PFSK-1 (cell line): ENCODE measurements around the gene FURIN.

ENCODE experiments used
- POLR2AphosphoS5 ChIP-seq: IDR thresholded peaks from 2 replicates; pipeline ENCODE4 v1.6.1; 2012; ENCODE audit warnings: low read depth, mild to moderate bottlenecking, control low read depth, low read length, moderate library complexity
- REST ChIP-seq, 2 experiments: IDR thresholded peaks; 2 replicates each; pipeline versions ENCODE4 v1.6.1 to v1.8.0; 2011 to 2012; ENCODE audit warnings: low read depth in 2 of 2, low read length in 2 of 2, control low read depth in 1 of 2, inconsistent platforms in 1 of 2, mild to moderate bottlenecking in 1 of 2, moderate library complexity in 1 of 2; ENCODE audit not compliant: insufficient read depth in 1 of 2
- SIN3A ChIP-seq: IDR thresholded peaks from 2 replicates; pipeline ENCODE4 v1.6.1; 2012; ENCODE audit warnings: mild to moderate bottlenecking, low read length, moderate library complexity, borderline replicate concordance; ENCODE audit not compliant: insufficient read depth
- TAF1 ChIP-seq: IDR thresholded peaks from 2 replicates; pipeline ENCODE4 v1.6.1; 2012; ENCODE audit warnings: low read length, control low read depth, borderline replicate concordance; ENCODE audit not compliant: insufficient read depth

- TF ChIP-seq TAF1 (no peak), POLR2AphosphoS5 (no peak), SIN3A (no peak), REST (IDR thresholded peaks at IDR 0.05; ENCODE audit: insufficient read depth in 1 of 2, low read depth in 2 of 2, low read length in 2 of 2) (no peak)
Measured at GRCh38 chr15:90895571-90896117, 27.3 kb downstream of the FURIN start.
